HCT116 (cell line): ENCODE data around the gene GTF2IRD1. TPM values are rescaled to one million over a fixed set of nuclear protein-coding genes. Genes with fewer than 3 reads are reported as not detected.

Experiments used
- ATAC-seq: fragments of 200-7000 bp; cut with Tn5 transposase; 2 replicates; pipeline ENCODE4 v1.9.1; 2020; ENCODE audit warnings: mild to moderate bottlenecking, moderate library complexity
- BruUV-seq: library from RNA; stranded (reverse); fragments of 400-500 nt; replicated peaks from 2 replicates; lab custom pipeline; 2021; lab: Mats Ljungman, UMichigan
- CTCF ChIA-PET: fragments of 300-600 bp; sonication (Branson Sonifier 250); formaldehyde crosslinking; loops from one replicate; lab custom pipeline; 2021; ENCODE audit warnings: antibody characterized with exemption; lab: Charles Lee
- POLR2A ChIA-PET: fragments of 300-600, 350-600 bp; sonication (Branson Sonifier 250); formaldehyde crosslinking; loops from one replicate; lab custom pipeline; 2021; ENCODE audit warnings: antibody characterized with exemption; lab: Charles Lee
- RAD21 ChIA-PET, 2 experiments: fragments of 300-600 bp; sonication (Branson Sonifier 250); formaldehyde crosslinking; loops; one replicate each; lab custom pipeline; 2023; ENCODE audit warnings: low total read pairs in 2 of 2; ENCODE audit not compliant: uncharacterized antibody in 2 of 2, unreplicated experiment in 2 of 2, low non-redundant PET in 1 of 2; lab: Charles Lee
- DNase-seq: peaks from one replicate; pipeline ENCODE4 v3.0.0-alpha.2; 2010; ENCODE audit warnings: low read depth, low spot score
- H2AFZ ChIP-seq: fragments of 200-600 bp; shearing (Covaris generic), sonication (generic); 2 replicates; pipeline ENCODE4 v1.6.1; 2017; ENCODE audit warnings: low read depth, mixed run types, mixed read lengths, antibody characterized with exemption, low read length; ENCODE audit not compliant: poor library complexity, severe bottlenecking
- H3K27ac ChIP-seq: 2 replicates; pipeline ENCODE4 v1.5.1; 2012; ENCODE audit warnings: low read depth, low read length
- H3K27me3 ChIP-seq: fragments of 200-600 bp; sonication (generic); 2 replicates; pipeline ENCODE4 v1.6.1; 2016; ENCODE audit warnings: mixed run types, low read length, mixed read lengths; ENCODE audit not compliant: insufficient read depth
- H3K36me3 ChIP-seq, 2 experiments: fragments of 200-500 bp in 1 of 2; fragments of 200-600 bp in 1 of 2; sonication (Bioruptor generic) in 1 of 2; sonication (generic) in 1 of 2; 2 replicates each; pipeline versions ENCODE4 v1.5.1 to v1.6.1; 2014 to 2016; ENCODE audit warnings: low read length in 2 of 2, inconsistent platforms in 1 of 2, mixed read lengths in 1 of 2, mixed run types in 1 of 2; ENCODE audit not compliant: insufficient read depth in 2 of 2, control insufficient read depth in 1 of 2
- H3K4me1 ChIP-seq, 2 experiments: fragments of 200-600 bp in 1 of 2; sonication (generic) in 1 of 2; 2 replicates each; pipeline versions ENCODE4 v1.5.1 to v1.6.1; 2012 to 2017; ENCODE audit warnings: low read length in 2 of 2, inconsistent platforms in 1 of 2, mild to moderate bottlenecking in 1 of 2, mixed read lengths in 1 of 2, mixed run types in 1 of 2, moderate library complexity in 1 of 2; ENCODE audit not compliant: insufficient read depth in 2 of 2, control insufficient read depth in 1 of 2
- H3K4me2 ChIP-seq: fragments of 200-600 bp; sonication (generic); 2 replicates; pipeline ENCODE4 v1.6.1; 2017; ENCODE audit warnings: mixed run types, low read length, mixed read lengths
- H3K4me3 ChIP-seq, 2 experiments: fragments of 200-600 bp in 1 of 2; sonication (generic) in 1 of 2; replicated peaks in 1 of 2; 2 replicates each; pipeline ENCODE4 v1.5.1; 2011 to 2016; ENCODE audit warnings: low read length in 2 of 2, control low read depth in 1 of 2, low read depth in 1 of 2, mild to moderate bottlenecking in 1 of 2, mixed read lengths in 1 of 2, mixed run types in 1 of 2
- H3K79me2 ChIP-seq: fragments of 200-600 bp; sonication (generic); 2 replicates; pipeline ENCODE4 v1.6.1; 2017; ENCODE audit warnings: mild to moderate bottlenecking, mixed run types, low read length, moderate library complexity, mixed read lengths; ENCODE audit not compliant: insufficient read depth
- H3K9ac ChIP-seq: fragments of 200-600 bp; sonication (generic); 2 replicates; pipeline ENCODE4 v1.6.1; 2016; ENCODE audit warnings: low read length, mixed read lengths
- H3K9me2 ChIP-seq: fragments of 200-600 bp; sonication (generic), shearing (Covaris generic); 2 replicates; pipeline ENCODE4 v1.6.1; 2017; ENCODE audit warnings: mixed run types, mild to moderate bottlenecking, moderate library complexity; ENCODE audit not compliant: insufficient read depth
- H3K9me3 ChIP-seq, 2 experiments: fragments of 200-500 bp in 1 of 2; fragments of 200-600 bp in 1 of 2; sonication (Bioruptor generic) in 1 of 2; sonication (generic) in 1 of 2; 2 replicates each; pipeline ENCODE4 v1.6.1; 2014 to 2017; ENCODE audit warnings: low read length in 2 of 2, mixed read lengths in 2 of 2, inconsistent platforms in 1 of 2, low read depth in 1 of 2, mild to moderate bottlenecking in 1 of 2, mixed run types in 1 of 2, moderate library complexity in 1 of 2; ENCODE audit not compliant: control insufficient read depth in 1 of 2, insufficient read depth in 1 of 2
- H4K20me1 ChIP-seq: fragments of 200-600 bp; sonication (generic), shearing (Covaris generic); 2 replicates; pipeline ENCODE4 v1.6.1; 2017; ENCODE audit warnings: mixed run types, mild to moderate bottlenecking, moderate library complexity; ENCODE audit not compliant: insufficient read depth
- CBX3 ChIP-seq: IDR thresholded peaks from 2 replicates; pipeline ENCODE4 v1.6.1; 2012; ENCODE audit warnings: low read depth
- CEBPB ChIP-seq: IDR thresholded peaks from 2 replicates; pipeline ENCODE4 v1.6.1; 2012; ENCODE audit warnings: low read depth
- CTCF ChIP-seq, 3 experiments: fragments of 200-600 bp in 1 of 3; sonication (generic) in 1 of 3; IDR thresholded peaks in 2 of 3; conservative IDR thresholded peaks in 1 of 3; 2 replicates each; pipeline ENCODE4 v1.5.1; 2012 to 2017; ENCODE audit warnings: low read depth in 2 of 3, low read length in 2 of 3, antibody characterized with exemption in 1 of 3, borderline replicate concordance in 1 of 3, control low read depth in 1 of 3, mild to moderate bottlenecking in 1 of 3, mixed read lengths in 1 of 3, mixed run types in 1 of 3, moderate library complexity in 1 of 3; ENCODE audit not compliant: insufficient read depth in 1 of 3
- ELF1 ChIP-seq: IDR thresholded peaks from 2 replicates; pipeline ENCODE4 v1.6.1; 2012; ENCODE audit warnings: low read depth, borderline replicate concordance
- EZH2 ChIP-seq: fragments of 200-600 bp; sonication (generic); IDR thresholded peaks from 2 replicates; pipeline ENCODE4 v1.6.1; 2017; ENCODE audit warnings: antibody characterized with exemption, mixed run types
- EZH2phosphoT487 ChIP-seq: fragments of 200-600 bp; IDR thresholded peaks from 2 replicates; pipeline ENCODE4 v1.6.1; 2018; ENCODE audit warnings: antibody characterized with exemption, borderline replicate concordance
- FOSL1 ChIP-seq: IDR thresholded peaks from 2 replicates; pipeline ENCODE4 v1.6.1; 2012; ENCODE audit warnings: low read depth
- JUND ChIP-seq: IDR thresholded peaks from 2 replicates; pipeline ENCODE4 v1.6.1; 2012
- POLR2AphosphoS5 ChIP-seq: IDR thresholded peaks from 2 replicates; pipeline ENCODE4 v1.6.1; 2011; ENCODE audit warnings: mild to moderate bottlenecking, low read depth, low read length, moderate library complexity
- REST ChIP-seq: IDR thresholded peaks from 2 replicates; pipeline ENCODE4 v1.6.1; 2012; ENCODE audit warnings: low read depth
- SIN3A ChIP-seq: IDR thresholded peaks from 2 replicates; pipeline ENCODE4 v1.6.1; 2012; ENCODE audit warnings: low read depth
- SP1 ChIP-seq: IDR thresholded peaks from 2 replicates; pipeline ENCODE4 v1.6.1; 2012; ENCODE audit warnings: low read depth
- SRF ChIP-seq: IDR thresholded peaks from 2 replicates; pipeline ENCODE4 v1.6.1; 2012; ENCODE audit warnings: low read depth
- YY1 ChIP-seq: IDR thresholded peaks from 2 replicates; pipeline ENCODE4 v1.6.1; 2011; ENCODE audit warnings: low read length, low read depth, moderate library complexity, mild to moderate bottlenecking; ENCODE audit not compliant: insufficient replicate concordance; ENCODE audit errors: extremely low read depth
- ZFX ChIP-seq: fragments of 450-650 bp; IDR thresholded peaks from 2 replicates; pipeline ENCODE4 v1.6.1; 2017
- intact Hi-C: fragments of 100-400 bp; cut with micrococcal nuclease; formaldehyde crosslinking; loops from 2 replicates; pipeline ENCODE4 v1.10.0; 2022
- total RNA-seq: library from RNA; stranded (reverse); gene quantifications from one replicate; pipeline ENCODE4 v1.2.1, GENCODE V29; 2021; ENCODE audit not compliant: unreplicated experiment
- TF ChIP-seq, protein P1 (sequence below): IDR thresholded peaks from 2 replicates; pipeline ENCODE4 v1.6.1; 2012
- TF ChIP-seq, protein P2 (sequence below): IDR thresholded peaks from 2 replicates; pipeline ENCODE4 v1.6.1; 2012

The GTF2IRD1 gene
- total RNA-seq, 1 experiment from 2014 or later, result 34.5 TPM

GRCh38 chr7:74606909-74607510 is 153.3 kb downstream of the GTF2IRD1 start:
- intact Hi-C loops, result no loop called here

More at GRCh38 chr7:74606909-74607510, 153.3 kb downstream of the GTF2IRD1 start:
- no peak for ATAC-seq
- H3K9me2 ChIP-seq, result no peaks in the 10 kb centered on the region
- H3K79me2 ChIP-seq, result no peaks in the 10 kb centered on the region
- no peaks in the 10 kb centered on the region for H3K27me3 ChIP-seq
- TF ChIP-seq, protein P1, sequence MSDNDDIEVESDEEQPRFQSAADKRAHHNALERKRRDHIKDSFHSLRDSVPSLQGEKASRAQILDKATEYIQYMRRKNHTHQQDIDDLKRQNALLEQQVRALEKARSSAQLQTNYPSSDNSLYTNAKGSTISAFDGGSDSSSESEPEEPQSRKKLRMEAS, result no peak; the same call in 1 of the 2 replicates
- no peak; the same call in 1 of the 2 replicates for TF ChIP-seq SP1
- TF ChIP-seq, protein P2, sequence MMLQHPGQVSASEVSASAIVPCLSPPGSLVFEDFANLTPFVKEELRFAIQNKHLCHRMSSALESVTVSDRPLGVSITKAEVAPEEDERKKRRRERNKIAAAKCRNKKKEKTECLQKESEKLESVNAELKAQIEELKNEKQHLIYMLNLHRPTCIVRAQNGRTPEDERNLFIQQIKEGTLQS, result no peak
- no peak for TF ChIP-seq POLR2AphosphoS5
- TF ChIP-seq SIN3A, result no peak
- TF ChIP-seq EZH2phosphoT487, result no peak
- TF ChIP-seq ELF1, result no peak
- TF ChIP-seq ZFX, result no peak
- no peak for TF ChIP-seq FOSL1
- no peak for TF ChIP-seq REST
- no peak for TF ChIP-seq CTCF (IDR thresholded peaks at IDR 0.05 in 2 of 3, conservative IDR thresholded peaks at IDR 0.05 in 1 of 3; ENCODE audit: borderline replicate concordance in 1 of 3, insufficient read depth in 1 of 3, low read depth in 2 of 3, low read length in 2 of 3)
- TF ChIP-seq SRF, result no peak
- no peak for TF ChIP-seq EZH2
- TF ChIP-seq YY1, result no peak
- no peak for TF ChIP-seq CBX3
- TF ChIP-seq JUND, result no peak
- no peak for TF ChIP-seq CEBPB
- TF ChIP-seq, all 23 proteins: peak for 0
- H3K36me3 ChIP-seq, result no peaks in the 10 kb centered on the region
- H3K9me3 ChIP-seq, result no peaks in the 10 kb centered on the region
- peak overlapping the region; percentile 58 for H3K9ac ChIP-seq
- H2AFZ ChIP-seq, result peak overlapping the region; percentile 45
- H4K20me1 ChIP-seq, result no peaks in the 10 kb centered on the region
- H3K4me2 ChIP-seq, result peak overlapping the region; percentile 92
- RAD21 ChIA-PET, result interaction anchor here (0.7 kb wide), 2 partner anchors 28 to 343 kb away, joined by 3 to 4 read pairs; no protein-coding TSS in a partner anchor
- peak overlapping the region; percentile 69 for H3K27ac ChIP-seq
- POLR2A ChIA-PET, result no interaction called here
- CTCF ChIA-PET, result no interaction called here
- H3K4me3 ChIP-seq, result peak overlapping the region; percentile 36 to 57
- peaks cover 65 to 82% of the 10 kb centered on the region in 2 experiments for H3K4me1 ChIP-seq
- DNase-seq, result no peak
- no TSS peak for BruUV-seq
